Measurements from ENCODE around the gene PXT1. TPM values are rescaled to one million over a fixed set of nuclear protein-coding genes. Genes with fewer than 3 reads are reported as not detected.

Gene PXT1
- polyA plus RNA-seq, 1 donor from 2014 or later, result 0.24 TPM

- Histone ChIP-seq H3K9me3 (ENCODE audit: low read length) (no peaks in the 10 kb centered on the region), H3K27ac (ENCODE audit: low read length) (peak overlapping the region; percentile 34), H2AFZ (ENCODE audit: low read depth, low read length) (no peak overlapping the region), H3K9ac (ENCODE audit: low read length) (no peak overlapping the region), H3F3A (ENCODE audit: insufficient read depth, low read length, poor library complexity, severe bottlenecking) (no peaks in the 10 kb centered on the region), H3K79me2 (replicated peaks; ENCODE audit: insufficient read depth, low read length) (no peaks in the 10 kb centered on the region), H3K27me3 (ENCODE audit: insufficient read depth, low read depth, low read length) (no peaks in the 10 kb centered on the region), H3K36me3 (ENCODE audit: insufficient read depth, low read length) (no peaks in the 10 kb centered on the region), H4K20me1 (ENCODE audit: insufficient read depth) (no peaks in the 10 kb centered on the region), H3K9me2 (ENCODE audit: insufficient read depth, low read length) (no peaks in the 10 kb centered on the region), H3K4me2 (ENCODE audit: low read length) (no peak overlapping the region), H3K4me3 (ENCODE audit: low read length) (no peak overlapping the region)
- TF ChIP-seq, protein P1, sequence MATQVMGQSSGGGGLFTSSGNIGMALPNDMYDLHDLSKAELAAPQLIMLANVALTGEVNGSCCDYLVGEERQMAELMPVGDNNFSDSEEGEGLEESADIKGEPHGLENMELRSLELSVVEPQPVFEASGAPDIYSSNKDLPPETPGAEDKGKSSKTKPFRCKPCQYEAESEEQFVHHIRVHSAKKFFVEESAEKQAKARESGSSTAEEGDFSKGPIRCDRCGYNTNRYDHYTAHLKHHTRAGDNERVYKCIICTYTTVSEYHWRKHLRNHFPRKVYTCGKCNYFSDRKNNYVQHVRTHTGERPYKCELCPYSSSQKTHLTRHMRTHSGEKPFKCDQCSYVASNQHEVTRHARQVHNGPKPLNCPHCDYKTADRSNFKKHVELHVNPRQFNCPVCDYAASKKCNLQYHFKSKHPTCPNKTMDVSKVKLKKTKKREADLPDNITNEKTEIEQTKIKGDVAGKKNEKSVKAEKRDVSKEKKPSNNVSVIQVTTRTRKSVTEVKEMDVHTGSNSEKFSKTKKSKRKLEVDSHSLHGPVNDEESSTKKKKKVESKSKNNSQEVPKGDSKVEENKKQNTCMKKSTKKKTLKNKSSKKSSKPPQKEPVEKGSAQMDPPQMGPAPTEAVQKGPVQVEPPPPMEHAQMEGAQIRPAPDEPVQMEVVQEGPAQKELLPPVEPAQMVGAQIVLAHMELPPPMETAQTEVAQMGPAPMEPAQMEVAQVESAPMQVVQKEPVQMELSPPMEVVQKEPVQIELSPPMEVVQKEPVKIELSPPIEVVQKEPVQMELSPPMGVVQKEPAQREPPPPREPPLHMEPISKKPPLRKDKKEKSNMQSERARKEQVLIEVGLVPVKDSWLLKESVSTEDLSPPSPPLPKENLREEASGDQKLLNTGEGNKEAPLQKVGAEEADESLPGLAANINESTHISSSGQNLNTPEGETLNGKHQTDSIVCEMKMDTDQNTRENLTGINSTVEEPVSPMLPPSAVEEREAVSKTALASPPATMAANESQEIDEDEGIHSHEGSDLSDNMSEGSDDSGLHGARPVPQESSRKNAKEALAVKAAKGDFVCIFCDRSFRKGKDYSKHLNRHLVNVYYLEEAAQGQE (IDR thresholded peaks at IDR 0.05; ENCODE audit: borderline replicate concordance), result no peak
- peak; percentile 21 for TF ChIP-seq EP300 (conservative IDR thresholded peaks at IDR 0.05; ENCODE audit: poor library complexity, severe bottlenecking)
These were observed 63.7 kb downstream of the PXT1 start for GRCh38 chr6:36378936-36379335.

- Histone ChIP-seq H3K27ac (ENCODE audit: low read length) (peak overlapping the region; percentile 34), H3F3A (ENCODE audit: insufficient read depth, low read length, poor library complexity, severe bottlenecking) (no peaks in the 10 kb centered on the region), H4K20me1 (ENCODE audit: insufficient read depth) (no peaks in the 10 kb centered on the region), H3K4me3 (ENCODE audit: low read length) (no peak overlapping the region), H3K36me3 (ENCODE audit: insufficient read depth, low read length) (no peaks in the 10 kb centered on the region), H3K9me3 (ENCODE audit: low read length) (no peaks in the 10 kb centered on the region), H3K27me3 (ENCODE audit: insufficient read depth, low read depth, low read length) (no peaks in the 10 kb centered on the region), H2AFZ (ENCODE audit: low read depth, low read length) (no peak overlapping the region), H3K9me2 (ENCODE audit: insufficient read depth, low read length) (no peaks in the 10 kb centered on the region), H3K4me2 (ENCODE audit: low read length) (no peak overlapping the region), H3K9ac (ENCODE audit: low read length) (no peak overlapping the region), H3K79me2 (replicated peaks; ENCODE audit: insufficient read depth, low read length) (no peaks in the 10 kb centered on the region)
- TF ChIP-seq POLR2AphosphoS5 (IDR thresholded peaks at IDR 0.05) (peak; percentile 16), MXI1 (conservative IDR thresholded peaks at IDR 0.05; ENCODE audit: poor library complexity, severe bottlenecking) (no peak)
These were observed 64.3 kb downstream of the PXT1 start for GRCh38 chr6:36378243-36378920.

GRCh38 chr6:36377594-36377993 lies 65.1 kb downstream of the PXT1 start:
- Histone ChIP-seq H4K20me1 (ENCODE audit: insufficient read depth) (no peaks in the 10 kb centered on the region), H3K79me2 (replicated peaks; ENCODE audit: insufficient read depth, low read length) (no peaks in the 10 kb centered on the region), H3K9me3 (ENCODE audit: low read length) (no peaks in the 10 kb centered on the region), H3K4me3 (ENCODE audit: low read length) (no peak overlapping the region), H3K9ac (ENCODE audit: low read length) (no peak overlapping the region), H3F3A (ENCODE audit: insufficient read depth, low read length, poor library complexity, severe bottlenecking) (no peaks in the 10 kb centered on the region), H3K36me3 (ENCODE audit: insufficient read depth, low read length) (no peaks in the 10 kb centered on the region), H3K4me2 (ENCODE audit: low read length) (no peak overlapping the region), H3K27me3 (ENCODE audit: insufficient read depth, low read depth, low read length) (no peaks in the 10 kb centered on the region), H3K27ac (ENCODE audit: low read length) (no peak overlapping the region), H2AFZ (ENCODE audit: low read depth, low read length) (no peak overlapping the region), H3K9me2 (ENCODE audit: insufficient read depth, low read length) (no peaks in the 10 kb centered on the region)
- TF ChIP-seq SMC3 (conservative IDR thresholded peaks at IDR 0.05; ENCODE audit: poor library complexity) (no peak), EZH2 (IDR thresholded peaks at IDR 0.05; ENCODE audit: borderline replicate concordance, insufficient read depth, low read length, poor library complexity, severe bottlenecking) (no peak), MXI1 (conservative IDR thresholded peaks at IDR 0.05; ENCODE audit: poor library complexity, severe bottlenecking) (no peak), EP300 (conservative IDR thresholded peaks at IDR 0.05; ENCODE audit: poor library complexity, severe bottlenecking) (no peak), RAD21 (conservative IDR thresholded peaks at IDR 0.05) (no peak), TAF1 (IDR thresholded peaks at IDR 0.05; ENCODE audit: low read depth) (no peak), POLR2AphosphoS5 (IDR thresholded peaks at IDR 0.05) (no peak)
- TF ChIP-seq, protein P2, sequence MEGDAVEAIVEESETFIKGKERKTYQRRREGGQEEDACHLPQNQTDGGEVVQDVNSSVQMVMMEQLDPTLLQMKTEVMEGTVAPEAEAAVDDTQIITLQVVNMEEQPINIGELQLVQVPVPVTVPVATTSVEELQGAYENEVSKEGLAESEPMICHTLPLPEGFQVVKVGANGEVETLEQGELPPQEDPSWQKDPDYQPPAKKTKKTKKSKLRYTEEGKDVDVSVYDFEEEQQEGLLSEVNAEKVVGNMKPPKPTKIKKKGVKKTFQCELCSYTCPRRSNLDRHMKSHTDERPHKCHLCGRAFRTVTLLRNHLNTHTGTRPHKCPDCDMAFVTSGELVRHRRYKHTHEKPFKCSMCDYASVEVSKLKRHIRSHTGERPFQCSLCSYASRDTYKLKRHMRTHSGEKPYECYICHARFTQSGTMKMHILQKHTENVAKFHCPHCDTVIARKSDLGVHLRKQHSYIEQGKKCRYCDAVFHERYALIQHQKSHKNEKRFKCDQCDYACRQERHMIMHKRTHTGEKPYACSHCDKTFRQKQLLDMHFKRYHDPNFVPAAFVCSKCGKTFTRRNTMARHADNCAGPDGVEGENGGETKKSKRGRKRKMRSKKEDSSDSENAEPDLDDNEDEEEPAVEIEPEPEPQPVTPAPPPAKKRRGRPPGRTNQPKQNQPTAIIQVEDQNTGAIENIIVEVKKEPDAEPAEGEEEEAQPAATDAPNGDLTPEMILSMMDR (IDR thresholded peaks at IDR 0.05; ENCODE audit: poor library complexity, severe bottlenecking), result no peak
- TF ChIP-seq, protein P1 (IDR thresholded peaks at IDR 0.05; ENCODE audit: borderline replicate concordance), result no peak
